GM23338 (cell line): ENCODE results near the gene REEP3. TPM values are rescaled to one million over a fixed set of nuclear protein-coding genes. Genes with fewer than 3 reads are reported as not detected.

ENCODE experiments used
- ATAC-seq: fragments of 200-7000 bp; cut with Tn5 transposase; 3 replicates; pipeline ENCODE4 v1.9.1; 2020
- DNase-seq: peaks from one replicate; pipeline ENCODE4 v3.0.0-alpha.2; 2015; ENCODE audit warnings: low spot score
- H2AFZ ChIP-seq: fragments of 200-600 bp; sonication (generic); 2 replicates; pipeline ENCODE4 v1.8.0; 2016; ENCODE audit warnings: antibody characterized with exemption, mild to moderate bottlenecking, moderate library complexity
- H3F3A ChIP-seq: fragments of 200-600 bp; sonication (generic); replicated peaks from 2 replicates; pipeline ENCODE4 v1.8.0; 2017; ENCODE audit warnings: antibody characterized with exemption, mixed run types, low read depth
- H3K27ac ChIP-seq: fragments of 200-600 bp; sonication (generic); 2 replicates; pipeline ENCODE4 v1.6.1; 2016; ENCODE audit warnings: low read depth
- H3K27me3 ChIP-seq: fragments of 200-600 bp; sonication (generic); 2 replicates; pipeline ENCODE4 v1.8.0; 2016; ENCODE audit warnings: mild to moderate bottlenecking, mixed run types, moderate library complexity; ENCODE audit not compliant: insufficient read depth
- H3K36me3 ChIP-seq: fragments of 200-600 bp; sonication (generic); 2 replicates; pipeline ENCODE4 v1.8.0; 2016; ENCODE audit warnings: mild to moderate bottlenecking; ENCODE audit not compliant: insufficient read depth
- H3K4me1 ChIP-seq: fragments of 200-600 bp; sonication (generic); 2 replicates; pipeline ENCODE4 v1.8.0; 2016; ENCODE audit warnings: mild to moderate bottlenecking, moderate library complexity; ENCODE audit not compliant: insufficient read depth
- H3K4me2 ChIP-seq: fragments of 200-600 bp; sonication (generic); 2 replicates; pipeline ENCODE4 v1.7.1; 2017; ENCODE audit warnings: mixed run types
- H3K4me3 ChIP-seq: fragments of 200-600 bp; sonication (generic); 2 replicates; pipeline ENCODE4 v1.6.1; 2016; ENCODE audit warnings: mixed run types
- H3K79me2 ChIP-seq: fragments of 200-600 bp; sonication (generic); replicated peaks from 2 replicates; pipeline ENCODE4 v1.8.0; 2017; ENCODE audit warnings: mild to moderate bottlenecking; ENCODE audit not compliant: insufficient read depth
- H3K9me2 ChIP-seq: fragments of 200-600 bp; sonication (generic); 2 replicates; pipeline ENCODE4 v1.8.0; 2017; ENCODE audit not compliant: insufficient read depth
- H4K20me1 ChIP-seq: fragments of 200-600 bp; sonication (generic); replicated peaks from 2 replicates; pipeline ENCODE4 v1.8.0; 2017; ENCODE audit warnings: mild to moderate bottlenecking; ENCODE audit not compliant: insufficient read depth
- H3K27ac Mint-ChIP-seq: 2 replicates; pipeline ENCODE4 v1.8.0; 2020; ENCODE audit warnings: inconsistent platforms, mild to moderate bottlenecking, moderate library complexity, mixed read lengths
- H3K27me3 Mint-ChIP-seq: 3 replicates; pipeline ENCODE4 v1.8.0; 2022; ENCODE audit warnings: low read depth, mild to moderate bottlenecking, moderate library complexity, mixed read lengths, inconsistent platforms; ENCODE audit not compliant: insufficient read depth, poor library complexity
- H3K36me3 Mint-ChIP-seq: 3 replicates; pipeline ENCODE4 v1.8.0; 2021; ENCODE audit warnings: low read depth, mild to moderate bottlenecking, inconsistent platforms, moderate library complexity, mixed read lengths
- H3K4me1 Mint-ChIP-seq: 3 replicates; pipeline ENCODE4 v1.8.0; 2020; ENCODE audit warnings: mild to moderate bottlenecking, inconsistent platforms, mixed read lengths
- H3K4me3 Mint-ChIP-seq: 3 replicates; pipeline ENCODE4 v1.8.0; 2021; ENCODE audit warnings: moderate library complexity, mild to moderate bottlenecking, inconsistent platforms, mixed read lengths
- H3K9me3 Mint-ChIP-seq: 3 replicates; pipeline ENCODE4 v1.8.0; 2020; ENCODE audit warnings: moderate library complexity, mild to moderate bottlenecking, inconsistent platforms, mixed read lengths
- CTCF ChIP-seq, 2 experiments: fragments of 200-600 bp in 1 of 2; sonication (generic) in 1 of 2; conservative IDR thresholded peaks; 2 replicates each; pipeline versions ENCODE4 v1.5.1 to v1.6.1; 2016 to 2017; ENCODE audit warnings: antibody characterized with exemption in 2 of 2, low read depth in 2 of 2, mild to moderate bottlenecking in 2 of 2, moderate library complexity in 1 of 2
- ETS1 ChIP-seq: IDR thresholded peaks from 2 replicates; pipeline ENCODE4 v1.6.1; 2016; ENCODE audit warnings: antibody characterized with exemption
- EZH2 ChIP-seq: fragments of 200-600 bp; sonication (generic); IDR thresholded peaks from one replicate; pipeline ENCODE4 v1.8.0; 2017; ENCODE audit warnings: antibody characterized with exemption, mild to moderate bottlenecking, low read depth; ENCODE audit not compliant: unreplicated experiment
- JUNB ChIP-seq: IDR thresholded peaks from one replicate; pipeline ENCODE4 v1.6.1; 2016; ENCODE audit warnings: antibody characterized with exemption; ENCODE audit not compliant: unreplicated experiment
- POLR2AphosphoS5 ChIP-seq: IDR thresholded peaks from 2 replicates; pipeline ENCODE4 v1.6.1; 2016; ENCODE audit warnings: antibody characterized with exemption, low read depth
- polyA plus RNA-seq: library from polyadenylated mRNA; unstranded; fragments of >200 nt; fragmentation: Nextera tagmentation; extraction: Ambion mirVana; gene quantifications from 2 replicates; pipeline ENCODE4 v1.2.1, GENCODE V29; 2016
- total RNA-seq: library from RNA; depleted of rRNA; stranded (reverse); fragments of >200 nt; shearing (Covaris generic); gene quantifications from 2 replicates; pipeline ENCODE4 v1.2.3, GENCODE V29; 2014
- TF ChIP-seq, protein P1 (sequence below): fragments of 250-450 bp; sonication (Bioruptor Pico); IDR thresholded peaks from 2 replicates; pipeline ENCODE4 v1.5.0; 2020; ENCODE audit warnings: mild to moderate bottlenecking, moderate library complexity

REEP3 gene
- total and polyA plus RNA-seq, 2 experiments from 2014 or later, result 29.5 to 48.7 TPM

- Mint-ChIP-seq H3K27me3 (no peaks in the 10 kb centered on the region), H3K27ac (no peak overlapping the region), H3K4me3 (0 out of 3 replicates have a peak overlapping the region, but pooled peaks have one; percentile 10), H3K4me1 (peaks cover 32% of the 10 kb centered on the region), H3K9me3 (no peaks in the 10 kb centered on the region), H3K36me3 (no peaks in the 10 kb centered on the region)
- Histone ChIP-seq H3K4me1 (peaks cover 32% of the 10 kb centered on the region), H3K27me3 (no peaks in the 10 kb centered on the region), H3K36me3 (no peaks in the 10 kb centered on the region), H3K27ac (peak overlapping the region; percentile 51), H3K79me2 (peaks cover 96% of the 10 kb centered on the region), H3K4me2 (peak overlapping the region; percentile 68), H2AFZ (no peak overlapping the region), H3F3A (no peaks in the 10 kb centered on the region), H4K20me1 (no peaks in the 10 kb centered on the region), H3K9me2 (no peaks in the 10 kb centered on the region), H3K4me3 (no peak overlapping the region)
- ATAC-seq, result peak; percentile 97
- DNase-seq, result peak; percentile 82
- TF ChIP-seq POLR2AphosphoS5 (no peak), EZH2 (no peak), ETS1 (0 out of 2 replicates have a peak, but pooled peaks have one; percentile 26), CTCF (conservative IDR thresholded peaks at IDR 0.05; ENCODE audit: low read depth in 2 of 2) (no peak), JUNB (no peak)
- TF ChIP-seq, protein P1, sequence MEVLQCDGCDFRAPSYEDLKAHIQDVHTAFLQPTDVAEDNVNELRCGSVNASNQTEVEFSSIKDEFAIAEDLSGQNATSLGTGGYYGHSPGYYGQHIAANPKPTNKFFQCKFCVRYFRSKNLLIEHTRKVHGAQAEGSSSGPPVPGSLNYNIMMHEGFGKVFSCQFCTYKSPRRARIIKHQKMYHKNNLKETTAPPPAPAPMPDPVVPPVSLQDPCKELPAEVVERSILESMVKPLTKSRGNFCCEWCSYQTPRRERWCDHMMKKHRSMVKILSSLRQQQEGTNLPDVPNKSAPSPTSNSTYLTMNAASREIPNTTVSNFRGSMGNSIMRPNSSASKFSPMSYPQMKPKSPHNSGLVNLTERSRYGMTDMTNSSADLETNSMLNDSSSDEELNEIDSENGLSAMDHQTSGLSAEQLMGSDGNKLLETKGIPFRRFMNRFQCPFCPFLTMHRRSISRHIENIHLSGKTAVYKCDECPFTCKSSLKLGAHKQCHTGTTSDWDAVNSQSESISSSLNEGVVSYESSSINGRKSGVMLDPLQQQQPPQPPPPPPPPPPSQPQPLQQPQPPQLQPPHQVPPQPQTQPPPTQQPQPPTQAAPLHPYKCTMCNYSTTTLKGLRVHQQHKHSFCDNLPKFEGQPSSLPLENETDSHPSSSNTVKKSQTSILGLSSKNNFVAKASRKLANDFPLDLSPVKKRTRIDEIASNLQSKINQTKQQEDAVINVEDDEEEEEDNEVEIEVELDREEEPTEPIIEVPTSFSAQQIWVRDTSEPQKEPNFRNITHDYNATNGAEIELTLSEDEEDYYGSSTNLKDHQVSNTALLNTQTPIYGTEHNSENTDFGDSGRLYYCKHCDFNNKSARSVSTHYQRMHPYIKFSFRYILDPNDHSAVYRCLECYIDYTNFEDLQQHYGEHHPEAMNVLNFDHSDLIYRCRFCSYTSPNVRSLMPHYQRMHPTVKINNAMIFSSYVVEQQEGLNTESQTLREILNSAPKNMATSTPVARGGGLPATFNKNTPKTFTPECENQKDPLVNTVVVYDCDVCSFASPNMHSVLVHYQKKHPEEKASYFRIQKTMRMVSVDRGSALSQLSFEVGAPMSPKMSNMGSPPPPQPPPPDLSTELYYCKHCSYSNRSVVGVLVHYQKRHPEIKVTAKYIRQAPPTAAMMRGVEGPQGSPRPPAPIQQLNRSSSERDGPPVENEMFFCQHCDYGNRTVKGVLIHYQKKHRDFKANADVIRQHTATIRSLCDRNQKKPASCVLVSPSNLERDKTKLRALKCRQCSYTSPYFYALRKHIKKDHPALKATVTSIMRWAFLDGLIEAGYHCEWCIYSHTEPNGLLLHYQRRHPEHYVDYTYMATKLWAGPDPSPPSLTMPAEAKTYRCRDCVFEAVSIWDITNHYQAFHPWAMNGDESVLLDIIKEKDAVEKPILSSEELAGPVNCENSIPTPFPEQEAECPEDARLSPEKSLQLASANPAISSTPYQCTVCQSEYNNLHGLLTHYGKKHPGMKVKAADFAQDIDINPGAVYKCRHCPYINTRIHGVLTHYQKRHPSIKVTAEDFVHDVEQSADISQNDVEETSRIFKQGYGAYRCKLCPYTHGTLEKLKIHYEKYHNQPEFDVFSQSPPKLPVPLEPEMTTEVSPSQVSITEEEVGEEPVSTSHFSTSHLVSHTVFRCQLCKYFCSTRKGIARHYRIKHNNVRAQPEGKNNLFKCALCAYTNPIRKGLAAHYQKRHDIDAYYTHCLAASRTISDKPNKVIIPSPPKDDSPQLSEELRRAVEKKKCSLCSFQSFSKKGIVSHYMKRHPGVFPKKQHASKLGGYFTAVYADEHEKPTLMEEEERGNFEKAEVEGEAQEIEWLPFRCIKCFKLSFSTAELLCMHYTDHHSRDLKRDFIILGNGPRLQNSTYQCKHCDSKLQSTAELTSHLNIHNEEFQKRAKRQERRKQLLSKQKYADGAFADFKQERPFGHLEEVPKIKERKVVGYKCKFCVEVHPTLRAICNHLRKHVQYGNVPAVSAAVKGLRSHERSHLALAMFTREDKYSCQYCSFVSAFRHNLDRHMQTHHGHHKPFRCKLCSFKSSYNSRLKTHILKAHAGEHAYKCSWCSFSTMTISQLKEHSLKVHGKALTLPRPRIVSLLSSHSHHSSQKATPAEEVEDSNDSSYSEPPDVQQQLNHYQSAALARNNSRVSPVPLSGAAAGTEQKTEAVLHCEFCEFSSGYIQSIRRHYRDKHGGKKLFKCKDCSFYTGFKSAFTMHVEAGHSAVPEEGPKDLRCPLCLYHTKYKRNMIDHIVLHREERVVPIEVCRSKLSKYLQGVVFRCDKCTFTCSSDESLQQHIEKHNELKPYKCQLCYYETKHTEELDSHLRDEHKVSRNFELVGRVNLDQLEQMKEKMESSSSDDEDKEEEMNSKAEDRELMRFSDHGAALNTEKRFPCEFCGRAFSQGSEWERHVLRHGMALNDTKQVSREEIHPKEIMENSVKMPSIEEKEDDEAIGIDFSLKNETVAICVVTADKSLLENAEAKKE, result no peak
Measured at GRCh38 chr10:63478564-63478963, 42.6 kb upstream of the REEP3 start.
